K562 (cell line): Measurements from ENCODE around the gene ADCY5.

Experiments used
- CHD1 ChIP-seq: fragments of 200-600 bp; sonication (generic); IDR thresholded peaks from one replicate; pipeline ENCODE4 v1.6.1; 2012; ENCODE audit warnings: mild to moderate bottlenecking, moderate library complexity, low read length, inconsistent platforms
- CTCF ChIP-seq, 3 experiments: IDR thresholded peaks in 2 of 3; conservative IDR thresholded peaks in 1 of 3; 2 replicates each; pipeline ENCODE4 v1.5.1; 2011 to 2012; ENCODE audit warnings: low read length in 3 of 3, mild to moderate bottlenecking in 3 of 3, control low read depth in 2 of 3, improper control_type of control experiment in 1 of 3, inconsistent platforms in 1 of 3, low read depth in 1 of 3, mixed read lengths in 1 of 3, moderate library complexity in 1 of 3; ENCODE audit not compliant: insufficient read depth in 2 of 3
- GABPB1 ChIP-seq: sonication (generic); formaldehyde crosslinking; IDR thresholded peaks from 2 replicates; pipeline ENCODE4 v1.8.0; 2022; ENCODE audit warnings: mild to moderate bottlenecking, missing genetic modification reagents
- MAX ChIP-seq: sonication (generic); formaldehyde crosslinking; IDR thresholded peaks from 2 replicates; pipeline ENCODE4 v1.9.0; 2022; ENCODE audit warnings: mild to moderate bottlenecking, missing genetic modification reagents
- NR4A1 ChIP-seq, 2 experiments: fragments of 250-450 bp in 1 of 2; fragments of 450-650 bp in 1 of 2; sonication (Bioruptor Pico) in 1 of 2; IDR thresholded peaks; 2 replicates each; pipeline versions ENCODE4 v1.4.0 to v1.6.1; 2016 to 2020; ENCODE audit warnings: mild to moderate bottlenecking in 2 of 2, missing compliant biosample characterization in 1 of 2, missing genetic modification characterization in 1 of 2, moderate library complexity in 1 of 2
- TAF1 ChIP-seq: IDR thresholded peaks from 2 replicates; pipeline ENCODE4 v1.6.1; 2011; ENCODE audit warnings: mild to moderate bottlenecking, low read length, moderate library complexity; ENCODE audit not compliant: insufficient read depth, control insufficient read depth, severe bottlenecking; ENCODE audit errors: extremely low read depth
- ZBTB33 ChIP-seq: sonication (generic); formaldehyde crosslinking; IDR thresholded peaks from 2 replicates; pipeline ENCODE4 v1.8.1; 2023; ENCODE audit warnings: mild to moderate bottlenecking, missing genetic modification reagents
- ZFPM2 ChIP-seq: fragments of 250-450 bp; sonication (Bioruptor Pico); IDR thresholded peaks from 2 replicates; pipeline ENCODE4 v1.5.1; 2022; ENCODE audit warnings: mild to moderate bottlenecking

- TF ChIP-seq NR4A1 (CRISPR knock-in tag; IDR thresholded peaks at IDR 0.05): no peak
- no peak for TF ChIP-seq NR4A1 (tag; IDR thresholded peaks at IDR 0.05)
- TF ChIP-seq ZBTB33 (CRISPR knock-in tag): no peak
- no peak for TF ChIP-seq CTCF (IDR thresholded peaks at IDR 0.05 in 2 of 3, conservative IDR thresholded peaks at IDR 0.05 in 1 of 3; ENCODE audit: insufficient read depth in 2 of 3, low read depth in 1 of 3, low read length in 3 of 3)
- no peak for TF ChIP-seq CHD1
- TF ChIP-seq MAX: no peak
- TF ChIP-seq ZFPM2 (CRISPR knock-in tag): no peak
- TF ChIP-seq GABPB1 (CRISPR knock-in tag): no peak
- TF ChIP-seq TAF1: no peak
These were observed 133.7 kb downstream of the ADCY5 start for GRCh38 chr3:123315271-123315595.
